MCF 10A (cell line): ENCODE measurements around the gene IQSEC1. TPM values are rescaled to one million over a fixed set of nuclear protein-coding genes. Genes with fewer than 3 reads are reported as not detected.

Experiments
- BruUV-seq: library from RNA; stranded (reverse); fragments of 400-500 nt; replicated peaks from 2 replicates; lab custom pipeline; 2021; lab: Mats Ljungman, UMichigan
- CTCF ChIA-PET: fragments of 300-600 bp; sonication (Branson Sonifier 250); formaldehyde crosslinking; extraction: SDS; loops from one replicate; lab custom pipeline; 2021; ENCODE audit warnings: antibody characterized with exemption, inconsistent platforms; lab: Yijun Ruan, JAX
- POLR2A ChIA-PET: fragments of 300-600, 350-650 bp; sonication (Branson Sonifier 250); formaldehyde crosslinking; extraction: SDS; loops from one replicate; lab custom pipeline; 2020; ENCODE audit warnings: antibody characterized with exemption, inconsistent platforms; lab: Yijun Ruan, JAX
- DNase-seq: peaks from one replicate; pipeline ENCODE4 v3.0.0-alpha.2; 2018; ENCODE audit not compliant: unreplicated experiment
- H3K27ac Mint-ChIP-seq: one replicate; pipeline ENCODE4 v1.8.0; 2022; ENCODE audit warnings: mild to moderate bottlenecking, low read depth, mixed read lengths; ENCODE audit not compliant: unreplicated experiment
- H3K27me3 Mint-ChIP-seq: one replicate; pipeline ENCODE4 v1.8.0; 2022; ENCODE audit warnings: mixed read lengths; ENCODE audit not compliant: insufficient read depth, unreplicated experiment
- H3K36me3 Mint-ChIP-seq: one replicate; pipeline ENCODE4 v1.8.0; 2022; ENCODE audit warnings: mild to moderate bottlenecking, moderate library complexity, mixed read lengths; ENCODE audit not compliant: insufficient read depth, unreplicated experiment
- H3K4me1 Mint-ChIP-seq: one replicate; pipeline ENCODE4 v1.8.0; 2022; ENCODE audit warnings: mixed read lengths; ENCODE audit not compliant: insufficient read depth, unreplicated experiment
- H3K4me3 Mint-ChIP-seq: one replicate; pipeline ENCODE4 v1.8.0; 2022; ENCODE audit warnings: mild to moderate bottlenecking, moderate library complexity, mixed read lengths; ENCODE audit not compliant: unreplicated experiment
- H3K9me3 Mint-ChIP-seq: one replicate; pipeline ENCODE4 v1.8.0; 2022; ENCODE audit warnings: mixed read lengths; ENCODE audit not compliant: unreplicated experiment
- intact Hi-C: fragments of 100-400 bp; cut with micrococcal nuclease; formaldehyde crosslinking; loops from 2 replicates; pipeline ENCODE4 v1.14.1; 2022
- total RNA-seq: library from RNA; stranded (reverse); gene quantifications from 2 replicates; pipeline ENCODE4 v1.2.3, GENCODE V29; 2022
- TF ChIP-seq, protein P1 (sequence below): fragments of 200-600 bp; IDR thresholded peaks from one replicate; pipeline ENCODE4 v1.8.0; 2022; ENCODE audit warnings: antibody characterized with exemption, mild to moderate bottlenecking; ENCODE audit not compliant: unreplicated experiment

Gene IQSEC1
- total RNA-seq, 1 experiment from 2014 or later = 18.7 TPM

- POLR2A ChIA-PET = no interaction called here
- intact Hi-C loops = no loop called here
Observed at GRCh38 chr3:12987602-12988001, 85.6 kb downstream of the IQSEC1 start.

GRCh38 chr3:12986986-12987385 is 86.2 kb downstream of the IQSEC1 start:
- H3K4me3 Mint-ChIP-seq = no peak overlapping the region
- H3K27ac Mint-ChIP-seq = no peak overlapping the region
- no peaks in the 10 kb centered on the region for H3K4me1 Mint-ChIP-seq
- H3K9me3 Mint-ChIP-seq = peaks cover 5% of the 10 kb centered on the region
- ChIA-PET POLR2A (no interaction called here), CTCF (interaction anchor here (0.6 to 1.0 kb wide), 3 partner anchors 119 to 178 kb away, joined by 3 read pairs; no protein-coding TSS in a partner anchor)
- H3K36me3 Mint-ChIP-seq = no peaks in the 10 kb centered on the region
- no TSS peak for BruUV-seq
- DNase-seq = no peak
- TF ChIP-seq, protein P1, sequence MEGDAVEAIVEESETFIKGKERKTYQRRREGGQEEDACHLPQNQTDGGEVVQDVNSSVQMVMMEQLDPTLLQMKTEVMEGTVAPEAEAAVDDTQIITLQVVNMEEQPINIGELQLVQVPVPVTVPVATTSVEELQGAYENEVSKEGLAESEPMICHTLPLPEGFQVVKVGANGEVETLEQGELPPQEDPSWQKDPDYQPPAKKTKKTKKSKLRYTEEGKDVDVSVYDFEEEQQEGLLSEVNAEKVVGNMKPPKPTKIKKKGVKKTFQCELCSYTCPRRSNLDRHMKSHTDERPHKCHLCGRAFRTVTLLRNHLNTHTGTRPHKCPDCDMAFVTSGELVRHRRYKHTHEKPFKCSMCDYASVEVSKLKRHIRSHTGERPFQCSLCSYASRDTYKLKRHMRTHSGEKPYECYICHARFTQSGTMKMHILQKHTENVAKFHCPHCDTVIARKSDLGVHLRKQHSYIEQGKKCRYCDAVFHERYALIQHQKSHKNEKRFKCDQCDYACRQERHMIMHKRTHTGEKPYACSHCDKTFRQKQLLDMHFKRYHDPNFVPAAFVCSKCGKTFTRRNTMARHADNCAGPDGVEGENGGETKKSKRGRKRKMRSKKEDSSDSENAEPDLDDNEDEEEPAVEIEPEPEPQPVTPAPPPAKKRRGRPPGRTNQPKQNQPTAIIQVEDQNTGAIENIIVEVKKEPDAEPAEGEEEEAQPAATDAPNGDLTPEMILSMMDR = no peak
- intact Hi-C loops = no loop called here
- H3K27me3 Mint-ChIP-seq = no peaks in the 10 kb centered on the region

More at GRCh38 chr3:12987602-12988001, 85.6 kb downstream of the IQSEC1 start:
- H3K27me3 Mint-ChIP-seq = no peaks in the 10 kb centered on the region
- CTCF ChIA-PET = interaction anchor here (0.7 to 1.0 kb wide), 2 partner anchors 120 to 163 kb away, joined by 3 read pairs; no protein-coding TSS in a partner anchor
- H3K36me3 Mint-ChIP-seq = no peaks in the 10 kb centered on the region
- BruUV-seq = no TSS peak
- no peak for DNase-seq
- no peak overlapping the region for H3K4me3 Mint-ChIP-seq
- no peak overlapping the region for H3K27ac Mint-ChIP-seq
- H3K9me3 Mint-ChIP-seq = peaks cover 5% of the 10 kb centered on the region
- TF ChIP-seq, protein P1 = no peak
- no peaks in the 10 kb centered on the region for H3K4me1 Mint-ChIP-seq

- H3K4me3 Mint-ChIP-seq = no peak overlapping the region
- no peaks in the 10 kb centered on the region for H3K36me3 Mint-ChIP-seq
- CTCF ChIA-PET = interaction anchor here (0.6 kb wide), 1 partner anchor 178 kb away, joined by 3 read pairs; no protein-coding TSS in a partner anchor
- BruUV-seq = no TSS peak
- H3K4me1 Mint-ChIP-seq = no peaks in the 10 kb centered on the region
- TF ChIP-seq, protein P1 = no peak
- POLR2A ChIA-PET = interaction anchor here (1.1 kb wide), 1 partner anchor 20 kb away, joined by 4 read pairs; no protein-coding TSS in a partner anchor
- no peaks in the 10 kb centered on the region for H3K27me3 Mint-ChIP-seq
- H3K27ac Mint-ChIP-seq = no peak overlapping the region
- no peak for DNase-seq
- intact Hi-C loops = no loop called here
- H3K9me3 Mint-ChIP-seq = peaks cover 5% of the 10 kb centered on the region
Observed at GRCh38 chr3:12986521-12986920, 86.7 kb downstream of the IQSEC1 start.

DNA sequence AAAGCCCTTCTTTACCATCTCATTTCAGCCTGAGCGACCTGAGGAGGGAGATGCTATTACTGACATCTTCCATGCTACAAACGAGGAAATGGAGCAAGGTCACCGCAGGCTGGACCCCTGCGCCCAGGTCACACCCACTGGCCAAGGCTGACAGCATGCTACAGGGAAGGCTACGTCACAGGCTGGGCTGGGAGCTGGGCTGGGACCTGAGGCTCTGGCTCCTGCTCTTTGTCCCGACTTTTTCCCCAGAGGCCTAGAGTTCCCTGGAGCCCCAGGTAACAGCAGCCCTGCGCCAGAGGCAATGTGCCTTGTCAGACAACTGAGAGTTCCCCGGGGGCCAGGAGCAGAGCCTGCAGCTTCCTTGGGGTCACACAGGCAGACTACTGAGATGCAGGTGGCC is 87.2 kb downstream of the IQSEC1 start:
- no peak overlapping the region for H3K4me3 Mint-ChIP-seq
- no peak for DNase-seq
- ChIA-PET POLR2A (interaction anchor here (1.1 kb wide), 1 partner anchor 19 kb away, joined by 4 read pairs; no protein-coding TSS in a partner anchor), CTCF (interaction anchor here (1.0 to 4.9 kb wide), 3 partner anchors 14 to 118 kb away, joined by 3 to 25 read pairs (median 6); no protein-coding TSS in a partner anchor)
- no peaks in the 10 kb centered on the region for H3K27me3 Mint-ChIP-seq
- H3K9me3 Mint-ChIP-seq = peaks cover 5% of the 10 kb centered on the region
- no peaks in the 10 kb centered on the region for H3K36me3 Mint-ChIP-seq
- H3K4me1 Mint-ChIP-seq = no peaks in the 10 kb centered on the region
- no TSS peak for BruUV-seq
- TF ChIP-seq, protein P1 = no peak
- no peak overlapping the region for H3K27ac Mint-ChIP-seq
- intact Hi-C loops = no loop called here
